Mucosa of gallbladder (tissue), 1 donor: ENCODE results near the gene PPP6R1. TPM values are rescaled to one million over a fixed set of nuclear protein-coding genes. Genes with fewer than 3 reads are reported as not detected.

Experiments
- total RNA-seq: library from RNA; stranded (reverse); gene quantifications from one replicate; pipeline ENCODE4 v1.2.1, GENCODE V29; 2021
- donor health status: DM: no; HTN: no; CAD: no.

Gene PPP6R1
- total RNA-seq, 1 donor from 2014 or later: 108 TPM

Other genes with a start within 250 kb of the PPP6R1 start
- 0.72 TPM for gene GP6, start 220.8 kb downstream of the PPP6R1 start, total RNA-seq
- gene RDH13, start 195.9 kb downstream of the PPP6R1 start, total RNA-seq: 63.0 TPM
- gene EPS8L1, start 183.1 kb downstream of the PPP6R1 start, total RNA-seq: 127 TPM
- gene PPP1R12C, start 141.4 kb downstream of the PPP6R1 start, total RNA-seq: 189 TPM
- 0.72 TPM for gene TNNT1, start 109.8 kb downstream of the PPP6R1 start, total RNA-seq
- not detected for gene TNNI3, start 101.3 kb downstream of the PPP6R1 start, total RNA-seq
- gene DNAAF3, start 92.4 kb downstream of the PPP6R1 start, total RNA-seq: 7.3 TPM
- not detected for gene SYT5, start 78.7 kb downstream of the PPP6R1 start, total RNA-seq
- gene PTPRH, start 49.5 kb downstream of the PPP6R1 start, total RNA-seq: 175 TPM
- 193 TPM for gene TMEM86B, start 30.3 kb downstream of the PPP6R1 start, total RNA-seq
- 28.8 TPM for gene HSPBP1, start 21.1 kb upstream of the PPP6R1 start, total RNA-seq
- gene BRSK1, start 25.0 kb upstream of the PPP6R1 start, total RNA-seq: 5.2 TPM
- 10.1 TPM for gene TMEM150B, start 66.3 kb upstream of the PPP6R1 start, total RNA-seq
- 24.9 TPM for gene KMT5C, start 80.9 kb upstream of the PPP6R1 start, total RNA-seq
- not detected for gene COX6B2, start 95.7 kb upstream of the PPP6R1 start, total RNA-seq
- gene GARIN5B, start 104.2 kb upstream of the PPP6R1 start, total RNA-seq: not detected
- gene IL11, start 111.4 kb upstream of the PPP6R1 start, total RNA-seq: 0.69 TPM
- not detected for gene TMEM190, start 117.8 kb upstream of the PPP6R1 start, total RNA-seq
- 39.9 TPM for gene TMEM238, start 125.3 kb upstream of the PPP6R1 start, total RNA-seq
- 1,612 TPM for gene RPL28, start 126.9 kb upstream of the PPP6R1 start, total RNA-seq
- 26.4 TPM for gene UBE2S, start 148.8 kb upstream of the PPP6R1 start, total RNA-seq
- gene SHISA7, start 184.3 kb upstream of the PPP6R1 start, total RNA-seq: not detected
- 53.5 TPM for gene ISOC2, start 202.6 kb upstream of the PPP6R1 start, total RNA-seq
- not detected for gene C19orf85, start 205.7 kb upstream of the PPP6R1 start, total RNA-seq
- 10.7 TPM for gene ZNF628, start 217.6 kb upstream of the PPP6R1 start, total RNA-seq
- 23.1 TPM for gene NAT14, start 226.2 kb upstream of the PPP6R1 start, total RNA-seq
- 49.7 TPM for gene SSC5D, start 229.4 kb upstream of the PPP6R1 start, total RNA-seq